HG02610 (cell line): ENCODE results near the gene SETX.

ENCODE experiments used
- ATAC-seq: cut with Tn5 transposase; IDR thresholded peaks from one replicate; pipeline ENCODE4 v1.9.1; 2021; ENCODE audit warnings: mild to moderate bottlenecking, moderate library complexity; ENCODE audit not compliant: unreplicated experiment

Gene SETX

GRCh38 chr9:132218208-132218607, 136.6 kb downstream of the SETX start:
- no peak for ATAC-seq

- ATAC-seq: no peak
Observed at GRCh38 chr9:132216861-132217619, 137.7 kb downstream of the SETX start.

- ATAC-seq: no peak
Observed at GRCh38 chr9:132214027-132214622, 140.7 kb downstream of the SETX start.

- no peak for ATAC-seq
Observed at GRCh38 chr9:132211570-132211969, 143.2 kb downstream of the SETX start.
